ENCODE data around the gene MYO3B. TPM values are rescaled to one million over a fixed set of nuclear protein-coding genes. Genes with fewer than 3 reads are reported as not detected.

MYO3B gene
- total and polyA plus RNA-seq, 8 donors: 1.3 to 4.1 (median 2.6) TPM; not detected in 1

- ATAC-seq (no peak), DNase-seq (no peak)
- intact Hi-C loops (cut with DNase I): no loop called here
- Histone ChIP-seq H3K4me1 (no peaks in the 10 kb centered on the region), H3K27ac (peak overlapping the region in 1 of 2 donors; percentile 37), H3K27me3 (no peaks in the 10 kb centered on the region), H3K36me3 (no peaks in the 10 kb centered on the region), H3K9me3 (no peaks in the 10 kb centered on the region), H3K4me3 (no peak overlapping the region)
- TF ChIP-seq CTCF (IDR thresholded peaks at IDR 0.05): no peak
Observed at GRCh38 chr2:170218931-170219330, 41.0 kb downstream of the MYO3B start.

- TF ChIP-seq CTCF (IDR thresholded peaks at IDR 0.05): no peak
- no peaks in the 10 kb centered on the region for H3K27me3 ChIP-seq
- no peaks in the 10 kb centered on the region for H3K36me3 ChIP-seq
- DNase-seq (peak in 1 of 4 donors; percentile 24), ATAC-seq (peak; percentile 49)
- no peak overlapping the region for H3K27ac ChIP-seq
- H3K9me3 ChIP-seq: no peaks in the 10 kb centered on the region
- H3K4me3 ChIP-seq: no peak overlapping the region
- H3K4me1 ChIP-seq: no peaks in the 10 kb centered on the region
- intact Hi-C loops (cut with DNase I): no loop called here
Observed at GRCh38 chr2:170221317-170222288, 43.7 kb downstream of the MYO3B start.

DNA sequence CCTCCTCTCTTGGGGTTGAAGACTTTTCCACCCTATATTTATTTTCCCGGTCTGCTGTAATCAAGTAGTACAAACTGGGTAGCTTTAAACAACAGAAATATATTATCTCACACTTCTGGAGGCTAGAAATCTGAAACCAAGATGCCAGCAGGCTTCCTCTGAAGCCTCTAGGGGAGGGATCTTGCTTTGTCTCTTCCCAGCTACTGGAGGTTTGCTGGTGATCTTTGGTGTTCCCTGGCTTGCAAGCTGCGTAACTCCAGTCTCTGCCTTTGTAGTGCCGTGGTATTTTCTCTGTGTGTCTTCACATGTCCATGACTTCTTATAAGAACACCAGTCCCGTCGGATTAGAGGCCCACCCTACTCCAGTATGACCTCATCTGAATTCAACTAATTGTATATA, 44.4 kb downstream of the MYO3B start:
- Histone ChIP-seq H3K9me3 (no peaks in the 10 kb centered on the region), H3K27ac (no peak overlapping the region), H3K4me3 (no peak overlapping the region), H3K4me1 (no peaks in the 10 kb centered on the region), H3K27me3 (no peaks in the 10 kb centered on the region), H3K36me3 (no peaks in the 10 kb centered on the region)
- no peak for TF ChIP-seq CTCF (IDR thresholded peaks at IDR 0.05)
- intact Hi-C loops (cut with DNase I): no loop called here
- ATAC-seq (no peak), DNase-seq (no peak)

GRCh38 chr2:170222842-170223241, 44.9 kb downstream of the MYO3B start:
- no peak for TF ChIP-seq CTCF (IDR thresholded peaks at IDR 0.05)
- ATAC-seq (no peak), DNase-seq (no peak)
- H3K27ac ChIP-seq: no peak overlapping the region
- H3K4me3 ChIP-seq: no peak overlapping the region
- H3K27me3 ChIP-seq: no peaks in the 10 kb centered on the region
- intact Hi-C loops (cut with DNase I): no loop called here
- no peaks in the 10 kb centered on the region for H3K36me3 ChIP-seq
- no peaks in the 10 kb centered on the region for H3K4me1 ChIP-seq
- H3K9me3 ChIP-seq: no peaks in the 10 kb centered on the region

- Histone ChIP-seq H3K27me3 (no peaks in the 10 kb centered on the region), H3K27ac (no peak overlapping the region), H3K4me1 (no peaks in the 10 kb centered on the region), H3K4me3 (no peak overlapping the region), H3K36me3 (no peaks in the 10 kb centered on the region), H3K9me3 (no peaks in the 10 kb centered on the region)
- TF ChIP-seq CTCF (IDR thresholded peaks at IDR 0.05): no peak
- intact Hi-C loops (cut with DNase I): no loop called here
- ATAC-seq (no peak), DNase-seq (peak in 2 of 4 donors; percentile 60 to 83)
Observed at GRCh38 chr2:170224692-170225294, 46.8 kb downstream of the MYO3B start.

Data from left lung (tissue), 10 donors.